ENCODE data around the gene DLG2. TPM values are rescaled to one million over a fixed set of nuclear protein-coding genes. Genes with fewer than 3 reads are reported as not detected.

DLG2 gene
- total RNA-seq, 1 experiment from 2014 or later, result 0.72 TPM

GRCh38 chr11:83863272-83863671, 1763.9 kb downstream of the DLG2 start:
- no peak for DNase-seq (ENCODE audit: low spot score)

- DNase-seq (ENCODE audit: low spot score), result no peak
These were observed 1764.5 kb downstream of the DLG2 start for GRCh38 chr11:83862691-83863090.

GRCh38 chr11:83862033-83862432, 1765.1 kb downstream of the DLG2 start:
- no peak for DNase-seq (ENCODE audit: low spot score)

GRCh38 chr11:83858694-83859093, 1768.5 kb downstream of the DLG2 start:
- DNase-seq (ENCODE audit: low spot score), result no peak

- DNase-seq (ENCODE audit: low spot score), result no peak
These were observed 1771.9 kb downstream of the DLG2 start for GRCh38 chr11:83855237-83855636.

- no peak for DNase-seq (ENCODE audit: low spot score)
These were observed 1774.2 kb downstream of the DLG2 start for GRCh38 chr11:83852775-83853442.

GRCh38 chr11:83852012-83852411, 1775.1 kb downstream of the DLG2 start:
- DNase-seq (ENCODE audit: low spot score), result no peak

- DNase-seq (ENCODE audit: low spot score), result no peak
These were observed 1779.6 kb downstream of the DLG2 start for GRCh38 chr11:83847467-83848034.

- DNase-seq (ENCODE audit: low spot score), result no peak
These were observed 1781.3 kb downstream of the DLG2 start for GRCh38 chr11:83845797-83846196.

GRCh38 chr11:83840326-83840725, 1786.8 kb downstream of the DLG2 start:
- no peak for DNase-seq (ENCODE audit: low spot score)

GRCh38 chr11:83836883-83837654, 1790.1 kb downstream of the DLG2 start:
- DNase-seq (ENCODE audit: low spot score), result peak; percentile 65

GRCh38 chr11:83836065-83836464, 1791.1 kb downstream of the DLG2 start:
- no peak for DNase-seq (ENCODE audit: low spot score)

GRCh38 chr11:83835423-83835822, 1791.7 kb downstream of the DLG2 start:
- DNase-seq (ENCODE audit: low spot score), result no peak

GRCh38 chr11:83831929-83832328, 1795.2 kb downstream of the DLG2 start:
- no peak for DNase-seq (ENCODE audit: low spot score)

GRCh38 chr11:83827940-83828554, 1799.1 kb downstream of the DLG2 start:
- DNase-seq (ENCODE audit: low spot score), result peak; percentile 37

GRCh38 chr11:83827520-83827919, 1799.6 kb downstream of the DLG2 start:
- no peak for DNase-seq (ENCODE audit: low spot score)

- no peak for DNase-seq (ENCODE audit: low spot score)
These were observed 1801.1 kb downstream of the DLG2 start for GRCh38 chr11:83826078-83826477.

GRCh38 chr11:83823461-83824025, 1803.6 kb downstream of the DLG2 start:
- DNase-seq (ENCODE audit: low spot score), result no peak

- DNase-seq (ENCODE audit: low spot score), result peak; percentile 73
These were observed 1807.1 kb downstream of the DLG2 start for GRCh38 chr11:83819931-83820549.

- peak; percentile 50 for DNase-seq (ENCODE audit: low spot score)
These were observed 1808.8 kb downstream of the DLG2 start for GRCh38 chr11:83818349-83818748.

- peak; percentile 22 for DNase-seq (ENCODE audit: low spot score)
These were observed 1810.5 kb downstream of the DLG2 start for GRCh38 chr11:83816572-83817187.

All from A172 (cell line).